Esophagus squamous epithelium (tissue), 4 donors: ENCODE results near the gene SPEG.

ENCODE experiments used
- POLR2A ChIP-seq, 4 donors: fragments of 450-650 bp; IDR thresholded peaks; one replicate each; pipeline ENCODE4 v1.6.1; 2017; ENCODE audit warnings: antibody characterized with exemption in 4 of 4, mild to moderate bottlenecking in 4 of 4, moderate library complexity in 3 of 4
- TF ChIP-seq, protein P1 (sequence below), 6 experiments: fragments of 450-650 bp in 4 of 6; fragments of 200-600 bp in 2 of 6; sonication (generic) in 2 of 6; IDR thresholded peaks; one replicate each; pipeline ENCODE4 v1.5.1; 2016 to 2019; ENCODE audit warnings: antibody characterized with exemption in 6 of 6, mild to moderate bottlenecking in 4 of 6, moderate library complexity in 4 of 6

DNA sequence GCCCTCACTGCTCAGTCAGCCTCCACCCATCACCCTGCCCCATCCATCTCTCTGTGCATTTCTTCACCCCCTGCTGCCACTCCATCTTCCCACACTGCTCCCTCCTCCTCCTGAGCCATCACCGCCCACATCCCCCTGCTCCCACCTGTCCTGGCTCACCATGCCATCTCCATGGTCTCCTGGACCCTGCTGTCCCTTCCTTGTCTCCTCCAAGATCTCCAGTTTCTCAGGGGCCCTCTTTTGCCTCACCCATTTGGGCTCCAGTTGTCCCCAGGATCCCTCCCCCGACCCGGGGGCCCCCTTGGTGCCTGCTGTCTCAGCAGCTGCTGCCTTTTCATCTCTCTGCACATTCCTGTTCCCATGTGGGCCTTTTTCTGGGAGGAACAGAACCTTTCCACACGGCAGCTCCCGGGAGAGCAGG, 10.6 kb downstream of the SPEG start:
- no peak for TF ChIP-seq POLR2A (IDR thresholded peaks at IDR 0.05)
- TF ChIP-seq, protein P1, sequence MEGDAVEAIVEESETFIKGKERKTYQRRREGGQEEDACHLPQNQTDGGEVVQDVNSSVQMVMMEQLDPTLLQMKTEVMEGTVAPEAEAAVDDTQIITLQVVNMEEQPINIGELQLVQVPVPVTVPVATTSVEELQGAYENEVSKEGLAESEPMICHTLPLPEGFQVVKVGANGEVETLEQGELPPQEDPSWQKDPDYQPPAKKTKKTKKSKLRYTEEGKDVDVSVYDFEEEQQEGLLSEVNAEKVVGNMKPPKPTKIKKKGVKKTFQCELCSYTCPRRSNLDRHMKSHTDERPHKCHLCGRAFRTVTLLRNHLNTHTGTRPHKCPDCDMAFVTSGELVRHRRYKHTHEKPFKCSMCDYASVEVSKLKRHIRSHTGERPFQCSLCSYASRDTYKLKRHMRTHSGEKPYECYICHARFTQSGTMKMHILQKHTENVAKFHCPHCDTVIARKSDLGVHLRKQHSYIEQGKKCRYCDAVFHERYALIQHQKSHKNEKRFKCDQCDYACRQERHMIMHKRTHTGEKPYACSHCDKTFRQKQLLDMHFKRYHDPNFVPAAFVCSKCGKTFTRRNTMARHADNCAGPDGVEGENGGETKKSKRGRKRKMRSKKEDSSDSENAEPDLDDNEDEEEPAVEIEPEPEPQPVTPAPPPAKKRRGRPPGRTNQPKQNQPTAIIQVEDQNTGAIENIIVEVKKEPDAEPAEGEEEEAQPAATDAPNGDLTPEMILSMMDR (IDR thresholded peaks at IDR 0.05): no peak
